HG03097 (cell line): ENCODE data around the gene EFCAB13.

Source experiments
- ATAC-seq: cut with Tn5 transposase; IDR thresholded peaks from one replicate; pipeline ENCODE4 v1.9.1; 2021; ENCODE audit not compliant: unreplicated experiment, low FRiP score

EFCAB13 gene

DNA sequence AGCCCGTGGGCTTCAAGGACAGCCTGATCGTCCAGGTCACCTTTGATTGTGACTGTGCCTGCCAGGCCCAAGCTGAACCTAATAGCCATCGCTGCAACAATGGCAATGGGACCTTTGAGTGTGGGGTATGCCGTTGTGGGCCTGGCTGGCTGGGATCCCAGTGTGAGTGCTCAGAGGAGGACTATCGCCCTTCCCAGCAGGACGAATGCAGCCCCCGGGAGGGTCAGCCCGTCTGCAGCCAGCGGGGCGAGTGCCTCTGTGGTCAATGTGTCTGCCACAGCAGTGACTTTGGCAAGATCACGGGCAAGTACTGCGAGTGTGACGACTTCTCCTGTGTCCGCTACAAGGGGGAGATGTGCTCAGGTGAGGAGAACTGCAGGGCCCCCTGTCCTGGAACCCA is 31.5 kb upstream of the EFCAB13 start:
- no peak for ATAC-seq

DNA sequence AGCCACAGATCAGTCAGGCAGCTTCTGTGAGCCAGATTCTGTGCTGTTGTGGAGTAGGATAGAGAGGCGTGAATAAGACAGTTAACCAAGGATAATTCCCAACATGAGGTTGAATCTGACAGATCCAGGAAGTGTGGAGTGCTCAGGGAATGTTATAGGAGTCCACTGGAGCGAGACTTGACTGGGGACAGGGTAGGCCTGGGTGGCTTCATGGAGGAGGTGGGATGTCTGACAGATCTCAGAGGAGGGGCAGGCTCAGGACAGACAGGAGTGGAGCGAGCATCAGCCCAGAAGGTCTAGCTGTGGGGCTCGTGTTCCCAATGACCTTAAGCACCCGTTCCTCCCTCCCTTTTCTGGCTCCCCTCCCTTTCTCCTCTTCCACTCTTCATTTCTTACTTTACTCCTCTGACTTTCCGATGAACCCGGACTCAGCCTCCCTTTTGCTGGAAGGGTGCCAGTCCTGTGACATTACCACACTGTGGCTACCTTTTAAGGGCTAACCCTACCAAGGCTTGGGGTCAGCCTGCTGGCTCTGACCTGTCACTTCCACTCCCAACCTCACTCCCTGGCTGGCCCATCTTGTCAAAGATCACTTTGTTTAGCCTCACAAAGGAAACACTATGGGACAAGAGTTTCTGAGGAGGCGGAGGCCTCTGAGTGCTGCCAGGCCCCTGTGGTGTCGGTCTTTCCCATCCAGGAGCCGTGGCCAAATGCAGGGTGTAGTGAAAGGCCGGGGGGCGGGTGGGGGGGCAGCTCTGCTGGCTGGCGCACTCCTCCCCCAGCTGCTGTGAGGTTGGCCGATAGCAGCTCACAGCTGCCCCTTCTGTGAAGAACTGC is 28.5 kb upstream of the EFCAB13 start:
- no peak for ATAC-seq

GRCh38 chr17:47295874-47296255 is 27.9 kb upstream of the EFCAB13 start:
- ATAC-seq: no peak

DNA sequence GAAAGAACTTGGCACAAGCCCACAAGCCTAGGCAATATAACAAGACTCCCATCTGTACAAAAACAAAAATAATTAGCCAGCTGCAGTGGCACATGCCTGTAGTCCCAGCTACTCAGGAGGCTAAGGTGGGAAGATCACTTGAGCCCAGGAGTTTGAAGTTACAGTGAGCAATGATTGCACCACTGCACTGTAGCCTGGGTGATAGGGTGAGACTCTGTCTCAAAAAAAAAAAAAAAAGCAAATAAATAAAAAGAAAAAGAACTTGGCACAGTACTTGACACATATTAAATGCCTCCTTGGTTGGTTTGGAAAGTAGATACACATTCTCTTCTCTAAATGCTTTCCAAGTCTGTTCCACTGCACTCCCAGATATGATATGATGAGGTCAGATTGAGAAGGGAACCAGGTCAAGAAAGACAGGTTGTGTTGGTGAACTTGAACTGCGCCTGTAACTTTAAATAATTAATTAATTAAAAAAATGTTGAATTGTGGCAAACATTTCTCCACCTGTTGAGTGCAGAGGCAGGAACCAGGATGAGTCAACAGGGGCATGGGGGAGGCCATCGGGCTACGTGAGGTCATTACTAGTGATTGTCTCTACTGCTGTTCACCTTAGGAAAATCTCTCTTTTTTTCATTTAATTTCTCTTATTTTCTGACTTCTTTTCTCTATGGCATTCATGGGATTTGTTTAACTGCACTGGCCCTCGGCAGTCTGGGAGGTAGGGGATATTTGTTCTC is 25.9 kb upstream of the EFCAB13 start:
- no peak for ATAC-seq

DNA sequence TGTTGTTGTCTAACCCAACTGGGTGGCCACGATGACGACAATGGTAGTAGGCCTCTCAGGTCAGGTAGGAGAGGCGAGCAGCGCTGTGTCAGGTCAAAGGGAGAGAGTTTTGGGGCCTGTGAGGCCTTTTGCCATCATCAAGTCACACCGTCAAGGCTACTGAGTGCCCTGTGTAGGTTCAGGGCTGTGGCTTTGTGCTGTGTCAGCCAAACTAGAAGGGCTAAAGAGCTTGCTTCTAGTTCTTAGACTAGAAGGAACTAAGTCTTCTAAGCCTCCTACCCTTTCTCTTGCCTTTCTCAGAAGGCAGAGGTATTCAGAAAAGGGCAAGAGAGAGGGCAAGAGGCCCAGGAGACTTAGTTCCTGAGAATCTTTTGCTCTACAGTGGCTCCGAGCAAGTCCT is 25.0 kb upstream of the EFCAB13 start:
- no peak for ATAC-seq

DNA sequence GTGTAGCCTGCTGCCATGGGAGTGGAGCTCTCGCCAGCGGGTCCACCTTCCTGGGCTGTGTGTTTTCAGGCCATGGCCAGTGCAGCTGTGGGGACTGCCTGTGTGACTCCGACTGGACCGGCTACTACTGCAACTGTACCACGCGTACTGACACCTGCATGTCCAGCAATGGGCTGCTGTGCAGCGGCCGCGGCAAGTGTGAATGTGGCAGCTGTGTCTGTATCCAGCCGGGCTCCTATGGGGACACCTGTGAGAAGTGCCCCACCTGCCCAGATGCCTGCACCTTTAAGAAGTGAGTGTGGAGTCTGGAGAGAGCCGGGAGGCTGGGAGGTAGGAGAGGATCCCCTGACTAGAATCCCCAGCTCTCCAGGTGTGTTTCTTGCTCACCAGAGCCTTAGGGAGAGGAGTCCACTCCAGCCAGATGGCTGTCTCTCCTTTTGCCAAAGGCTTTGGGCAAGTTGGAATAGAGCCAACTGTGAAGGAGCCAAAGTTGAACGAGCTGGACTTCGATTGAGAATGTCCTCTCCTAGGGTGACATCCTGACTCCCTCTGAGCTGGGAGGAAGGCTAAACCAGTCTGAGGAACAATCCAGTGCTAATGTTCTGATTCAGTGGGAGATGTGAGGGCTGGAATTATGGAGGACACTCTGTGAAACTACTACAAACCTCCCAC is 24.4 kb upstream of the EFCAB13 start:
- no peak for ATAC-seq

- no peak for ATAC-seq
Observed at GRCh38 chr17:47300718-47301117, 23.0 kb upstream of the EFCAB13 start.

DNA sequence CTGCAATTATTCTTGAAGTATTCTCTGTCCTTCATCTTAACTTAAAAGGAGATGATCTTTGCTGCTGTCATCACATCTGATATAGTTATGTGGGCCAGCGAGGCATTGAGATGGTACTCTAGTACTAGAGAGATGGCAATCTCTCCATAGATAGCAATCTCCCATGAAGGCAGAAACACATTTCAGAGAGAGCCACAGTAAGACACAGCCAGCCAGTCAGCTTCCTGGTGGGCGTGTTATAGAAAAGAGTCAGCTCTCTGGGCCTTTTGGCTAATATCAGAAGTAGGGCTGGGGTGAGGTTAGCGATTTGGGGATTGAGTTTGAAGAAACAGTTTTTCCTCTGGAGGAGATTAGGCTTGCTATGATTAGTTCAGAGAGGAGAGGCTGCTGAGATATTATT is 22.6 kb upstream of the EFCAB13 start:
- no peak for ATAC-seq

GRCh38 chr17:47301831-47302230 is 21.9 kb upstream of the EFCAB13 start:
- ATAC-seq: no peak

DNA sequence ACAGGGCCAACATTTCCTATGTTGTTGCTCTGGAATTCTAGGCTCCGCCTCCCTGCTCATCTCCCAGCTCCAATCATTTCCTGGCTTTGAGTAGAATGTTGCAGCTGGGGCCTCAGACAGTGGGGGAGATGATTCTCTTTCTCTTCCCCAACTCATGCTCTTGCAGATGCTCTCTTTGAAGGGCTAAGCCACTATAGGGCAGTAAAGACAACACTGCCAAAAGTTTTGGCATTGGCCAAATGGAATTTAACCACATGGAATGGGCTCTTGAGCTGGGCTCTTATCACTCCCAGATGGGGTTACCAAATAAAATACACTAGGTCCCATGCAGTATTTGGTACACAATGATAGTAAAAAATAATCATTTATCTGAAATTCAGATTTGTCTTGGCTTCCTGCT is 19.6 kb upstream of the EFCAB13 start:
- ATAC-seq: no peak

DNA sequence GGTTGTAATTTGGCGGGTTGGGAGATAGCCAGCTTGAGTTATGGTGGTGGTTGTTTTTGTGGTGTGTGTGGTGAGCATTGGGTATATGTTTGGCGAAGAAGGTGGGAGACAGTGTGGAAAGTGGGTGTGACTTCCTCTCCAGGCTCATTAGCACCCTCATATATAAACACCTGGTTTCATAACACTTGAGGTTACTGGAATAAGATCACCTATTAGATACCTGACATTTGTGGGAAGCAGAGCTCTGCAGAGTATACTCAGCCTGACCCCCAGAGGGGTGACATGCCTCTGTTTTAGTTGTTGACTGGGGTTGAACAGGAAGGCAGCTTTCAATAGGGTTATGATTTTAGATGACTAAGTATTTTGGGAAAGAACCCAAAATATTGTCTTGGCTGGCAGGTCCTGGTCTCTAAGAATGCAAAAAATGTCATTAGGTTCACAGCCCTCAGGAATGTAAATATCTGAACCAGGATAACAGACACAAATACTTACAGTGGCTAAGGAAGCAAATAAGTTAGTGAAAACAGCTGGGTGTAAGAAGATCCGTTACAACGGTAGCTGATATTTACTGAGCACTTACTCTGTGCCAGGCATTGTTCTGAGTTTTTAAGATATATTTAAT is 18.3 kb upstream of the EFCAB13 start:
- ATAC-seq: no peak

DNA sequence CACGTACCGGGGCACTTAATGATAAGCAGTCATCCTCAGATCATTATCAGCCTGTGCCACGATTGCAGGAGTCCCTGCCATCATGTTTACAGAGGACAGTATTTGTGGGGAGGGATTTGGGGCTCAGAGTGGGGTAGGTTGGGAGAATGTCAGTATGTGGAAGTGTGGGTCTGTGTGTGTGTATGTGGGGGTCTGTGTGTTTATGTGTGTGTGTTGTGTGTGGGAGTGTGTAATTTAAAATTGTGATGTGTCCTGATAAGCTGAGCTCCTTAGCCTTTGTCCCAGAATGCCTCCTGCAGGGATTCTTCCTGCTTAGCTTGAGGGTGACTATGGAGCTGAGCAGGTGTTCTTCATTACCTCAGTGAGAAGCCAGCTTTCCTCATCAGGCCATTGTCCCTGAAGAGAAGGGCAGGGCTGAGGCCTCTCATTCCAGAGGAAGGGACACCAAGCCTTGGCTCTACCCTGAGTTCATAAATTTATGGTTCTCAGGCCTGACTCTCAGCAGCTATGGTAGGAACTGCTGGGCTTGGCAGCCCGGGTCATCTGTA is 13.5 kb upstream of the EFCAB13 start:
- no peak for ATAC-seq

- ATAC-seq: no peak
Observed at GRCh38 chr17:47311420-47311819, 12.3 kb upstream of the EFCAB13 start.

- no peak for ATAC-seq
Observed at GRCh38 chr17:47315451-47316266, 8.1 kb upstream of the EFCAB13 start.

DNA sequence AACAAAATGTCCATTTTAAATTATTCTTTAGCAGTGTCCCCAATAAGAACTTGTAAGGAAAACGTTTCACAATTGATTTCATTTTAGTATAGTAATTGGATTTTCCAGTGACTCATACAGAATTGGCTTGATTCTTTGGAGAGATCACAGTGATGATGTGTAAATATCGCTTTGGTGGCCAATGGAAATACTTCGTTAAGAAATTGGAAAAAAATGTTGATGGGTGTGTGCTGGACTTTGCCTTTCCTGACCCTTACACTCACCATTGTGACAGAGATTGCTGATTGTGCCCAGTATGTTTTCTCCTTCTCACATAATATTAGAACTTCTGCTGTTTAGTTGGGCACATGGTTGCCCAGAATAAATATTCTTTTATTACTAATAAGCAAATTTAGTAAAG is 7.4 kb upstream of the EFCAB13 start:
- ATAC-seq: no peak

- ATAC-seq: no peak
Observed at GRCh38 chr17:47317119-47317518, 6.6 kb upstream of the EFCAB13 start.

- no peak for ATAC-seq
Observed at GRCh38 chr17:47318197-47318918, 5.4 kb upstream of the EFCAB13 start.

- no peak for ATAC-seq
Observed at GRCh38 chr17:47320879-47321502, 2.8 kb upstream of the EFCAB13 start.
